ENCODE results near the gene STXBP6. TPM values are rescaled to one million over a fixed set of nuclear protein-coding genes. Genes with fewer than 3 reads are reported as not detected.

Gene STXBP6
- total RNA-seq, 4 donors from 2014 or later = 2.6 to 5.5 (median 4.4) TPM

DNA sequence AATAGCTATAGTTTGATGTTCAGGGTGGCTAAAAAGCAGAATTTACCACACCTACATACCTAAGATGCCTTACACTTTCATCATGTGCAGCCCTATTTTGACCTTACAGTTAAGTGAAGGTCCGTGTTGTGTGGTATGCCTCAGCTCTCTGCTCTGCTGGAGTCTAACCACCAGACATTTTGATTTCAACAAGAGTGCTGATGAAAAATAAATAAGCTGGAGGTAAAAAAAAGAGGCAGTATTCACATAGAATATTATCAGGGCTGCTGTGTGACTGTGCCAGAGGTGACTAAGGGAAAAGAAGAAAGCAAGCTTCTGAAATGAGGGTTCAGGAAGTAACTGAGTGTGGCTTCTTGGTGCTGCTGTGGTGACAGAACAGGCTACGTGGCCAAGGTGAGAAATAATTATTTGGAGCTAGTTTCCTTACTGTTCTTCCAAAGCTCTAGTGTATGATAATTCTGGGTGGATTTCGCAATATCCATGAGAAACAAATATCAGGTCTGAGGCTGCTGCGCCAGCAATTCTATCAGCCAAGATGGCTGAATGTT is 188.8 kb downstream of the STXBP6 start:
- in situ Hi-C loops (cut with MboI; ENCODE audit: low sequenced_read_pairs in 4 of 4) = no loop called here
- H3K4me1 ChIP-seq = no peaks in the 10 kb centered on the region
- DNase-seq (no peak), ATAC-seq (no peak)
- no peaks in the 10 kb centered on the region for H3K9me3 ChIP-seq
- no peaks in the 10 kb centered on the region for H3K27me3 ChIP-seq
- no peak overlapping the region for H3K4me3 ChIP-seq
- TF ChIP-seq POLR2A (IDR thresholded peaks at IDR 0.05) = no peak
- TF ChIP-seq, protein P1, sequence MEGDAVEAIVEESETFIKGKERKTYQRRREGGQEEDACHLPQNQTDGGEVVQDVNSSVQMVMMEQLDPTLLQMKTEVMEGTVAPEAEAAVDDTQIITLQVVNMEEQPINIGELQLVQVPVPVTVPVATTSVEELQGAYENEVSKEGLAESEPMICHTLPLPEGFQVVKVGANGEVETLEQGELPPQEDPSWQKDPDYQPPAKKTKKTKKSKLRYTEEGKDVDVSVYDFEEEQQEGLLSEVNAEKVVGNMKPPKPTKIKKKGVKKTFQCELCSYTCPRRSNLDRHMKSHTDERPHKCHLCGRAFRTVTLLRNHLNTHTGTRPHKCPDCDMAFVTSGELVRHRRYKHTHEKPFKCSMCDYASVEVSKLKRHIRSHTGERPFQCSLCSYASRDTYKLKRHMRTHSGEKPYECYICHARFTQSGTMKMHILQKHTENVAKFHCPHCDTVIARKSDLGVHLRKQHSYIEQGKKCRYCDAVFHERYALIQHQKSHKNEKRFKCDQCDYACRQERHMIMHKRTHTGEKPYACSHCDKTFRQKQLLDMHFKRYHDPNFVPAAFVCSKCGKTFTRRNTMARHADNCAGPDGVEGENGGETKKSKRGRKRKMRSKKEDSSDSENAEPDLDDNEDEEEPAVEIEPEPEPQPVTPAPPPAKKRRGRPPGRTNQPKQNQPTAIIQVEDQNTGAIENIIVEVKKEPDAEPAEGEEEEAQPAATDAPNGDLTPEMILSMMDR (IDR thresholded peaks at IDR 0.05 in 4 of 5, conservative IDR thresholded peaks at IDR 0.05 in 1 of 5) = no peak
- H3K27ac ChIP-seq = no peak overlapping the region
- intact Hi-C loops (cut with DNase I; ENCODE audit: low total_unique reads) = no loop called here
- H3K36me3 ChIP-seq = no peaks in the 10 kb centered on the region

DNA sequence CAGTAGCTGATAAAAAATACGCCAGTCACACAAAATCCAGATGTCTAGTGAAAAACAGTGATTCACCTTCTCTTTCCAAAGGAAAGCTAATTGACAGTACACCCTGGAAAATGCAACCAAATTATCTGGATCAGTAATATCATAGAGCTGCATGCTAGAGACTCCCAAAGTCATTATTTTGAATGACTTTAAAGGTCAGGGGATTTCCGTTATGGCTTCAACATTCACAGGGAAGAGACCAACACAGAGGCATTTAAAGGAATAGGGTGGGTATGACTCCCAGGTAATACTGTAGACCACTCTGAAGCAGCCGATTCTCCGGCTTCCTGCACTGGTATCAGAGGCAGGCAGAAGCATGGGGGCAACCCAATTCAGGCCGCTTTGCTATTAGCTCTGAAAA is 190.4 kb downstream of the STXBP6 start:
- no peak for DNase-seq
- in situ Hi-C loops (cut with MboI; ENCODE audit: low sequenced_read_pairs in 4 of 4) = no loop called here
- H3K9me3 ChIP-seq = no peaks in the 10 kb centered on the region
- no peak for TF ChIP-seq POLR2A (IDR thresholded peaks at IDR 0.05)
- TF ChIP-seq, protein P1 (IDR thresholded peaks at IDR 0.05 in 4 of 5, conservative IDR thresholded peaks at IDR 0.05 in 1 of 5) = no peak
- no peak overlapping the region for H3K4me3 ChIP-seq
- H3K27ac ChIP-seq = peak overlapping the region in 3 of 4 donors; percentile 8 to 47 (median 12)
- ATAC-seq = no peak
- no peaks in the 10 kb centered on the region for H3K36me3 ChIP-seq
- no peaks in the 10 kb centered on the region for H3K27me3 ChIP-seq
- intact Hi-C loops (cut with DNase I; ENCODE audit: low total_unique reads) = no loop called here
- H3K4me1 ChIP-seq = no peaks in the 10 kb centered on the region

DNA sequence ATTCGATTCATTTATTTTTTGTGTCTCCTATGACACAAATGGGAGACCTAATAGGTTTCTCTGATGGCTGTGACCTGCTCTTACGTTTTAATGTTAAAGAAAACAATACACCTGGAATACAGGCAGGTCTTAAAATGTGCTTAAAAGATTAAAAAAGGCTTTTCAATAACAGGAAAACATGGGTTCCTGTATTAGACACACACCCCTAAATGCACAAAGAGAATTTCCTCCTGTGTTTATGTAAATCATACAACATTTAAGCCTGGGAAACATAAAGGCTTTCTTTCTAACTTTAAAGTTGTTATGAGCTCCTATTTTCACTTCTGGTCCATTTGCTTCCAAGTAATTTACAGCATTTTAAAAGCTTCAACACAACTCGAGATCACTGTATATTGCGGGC is 191.3 kb downstream of the STXBP6 start:
- peak overlapping the region in 3 of 4 donors; percentile 8 to 12 (median 8) for H3K27ac ChIP-seq
- TF ChIP-seq, protein P1 (IDR thresholded peaks at IDR 0.05 in 4 of 5, conservative IDR thresholded peaks at IDR 0.05 in 1 of 5) = no peak
- no peak for TF ChIP-seq POLR2A (IDR thresholded peaks at IDR 0.05)
- no peaks in the 10 kb centered on the region for H3K36me3 ChIP-seq

DNA sequence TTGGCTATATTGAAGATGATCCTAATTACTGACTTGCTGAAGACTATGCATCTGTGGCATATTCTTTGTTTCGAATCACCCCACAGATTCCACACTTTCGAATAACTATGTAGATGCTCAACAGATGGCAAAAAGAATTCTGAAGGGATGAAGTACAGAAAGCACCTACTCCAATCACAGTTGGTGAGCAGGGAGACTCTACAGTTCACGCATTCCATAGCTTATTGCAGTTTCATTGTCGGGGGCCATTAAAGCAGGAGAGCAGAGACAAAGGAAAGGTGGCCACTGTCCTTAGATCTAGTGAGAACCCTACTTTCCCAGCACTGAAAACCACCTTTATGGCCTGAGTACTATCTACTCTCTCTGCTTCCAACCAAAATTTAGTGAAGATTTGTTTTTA is 191.9 kb downstream of the STXBP6 start:
- Histone ChIP-seq H3K36me3 (no peaks in the 10 kb centered on the region), H3K9me3 (no peaks in the 10 kb centered on the region), H3K4me1 (no peaks in the 10 kb centered on the region), H3K27me3 (no peaks in the 10 kb centered on the region), H3K4me3 (no peak overlapping the region), H3K27ac (peak overlapping the region in 1 of 4 donors; percentile 1)
- DNase-seq (no peak), ATAC-seq (no peak)
- intact Hi-C loops (cut with DNase I; ENCODE audit: low total_unique reads) (no loop called here), in situ Hi-C loops (cut with MboI; ENCODE audit: low sequenced_read_pairs in 4 of 4) (no loop called here)
- TF ChIP-seq POLR2A (IDR thresholded peaks at IDR 0.05) = no peak
- TF ChIP-seq, protein P1 (IDR thresholded peaks at IDR 0.05 in 4 of 5, conservative IDR thresholded peaks at IDR 0.05 in 1 of 5) = no peak

More for the DNA sequence above, 191.3 kb downstream of the STXBP6 start:
- in situ Hi-C loops (cut with MboI; ENCODE audit: low sequenced_read_pairs in 4 of 4) (no loop called here), intact Hi-C loops (cut with DNase I; ENCODE audit: low total_unique reads) (no loop called here)
- no peak overlapping the region for H3K4me3 ChIP-seq
- DNase-seq (no peak), ATAC-seq (no peak)
- H3K9me3 ChIP-seq = no peaks in the 10 kb centered on the region
- H3K27me3 ChIP-seq = no peaks in the 10 kb centered on the region
- H3K4me1 ChIP-seq = no peaks in the 10 kb centered on the region

DNA sequence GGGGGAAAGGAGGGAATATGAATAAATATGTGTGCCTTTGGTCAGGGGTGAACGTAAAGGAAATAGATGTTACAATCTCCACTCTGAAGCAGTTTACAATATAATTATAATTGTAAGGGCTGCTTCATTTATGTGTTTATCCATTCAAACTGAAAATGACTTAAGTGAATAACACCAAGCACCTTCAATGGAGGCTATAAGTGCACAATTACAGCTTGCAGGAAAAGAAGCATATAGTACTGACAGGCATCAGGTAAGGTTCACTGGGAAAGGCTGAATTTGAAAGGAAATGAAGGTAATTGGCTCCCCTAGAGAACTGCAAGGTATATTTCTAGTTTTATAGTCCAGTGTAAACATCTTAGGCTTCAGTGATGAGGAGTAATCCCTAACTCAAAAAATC is 192.7 kb downstream of the STXBP6 start:
- in situ Hi-C loops (cut with MboI; ENCODE audit: low sequenced_read_pairs in 4 of 4) (no loop called here), intact Hi-C loops (cut with DNase I; ENCODE audit: low total_unique reads) (no loop called here)
- no peak for DNase-seq
- ATAC-seq = no peak
- no peaks in the 10 kb centered on the region for H3K4me1 ChIP-seq
- no peaks in the 10 kb centered on the region for H3K9me3 ChIP-seq
- H3K36me3 ChIP-seq = no peaks in the 10 kb centered on the region
- no peak overlapping the region for H3K4me3 ChIP-seq
- TF ChIP-seq, protein P1 (IDR thresholded peaks at IDR 0.05 in 4 of 5, conservative IDR thresholded peaks at IDR 0.05 in 1 of 5) = no peak
- TF ChIP-seq POLR2A (IDR thresholded peaks at IDR 0.05) = no peak
- H3K27me3 ChIP-seq = no peaks in the 10 kb centered on the region
- H3K27ac ChIP-seq = no peak overlapping the region
